GM12892 (cell line): ENCODE measurements around the gene CNOT6.
"Not testable (repeated sequence)": the region's sequence is repeated elsewhere in the genome, so short reads cannot be mapped to it uniquely, and the experiment has no call there.

Experiments used
- DNase-seq: peaks from one replicate; pipeline ENCODE4 v3.0.0; 2011; ENCODE audit not compliant: insufficient read length
- FAIRE-seq: peaks from 2 replicates; lab custom pipeline; 2011; peaks lifted over from hg19 to GRCh38; lab: Jason Lieb, UNC
- POLR2A ChIP-seq: IDR thresholded peaks from 2 replicates; pipeline ENCODE4 v1.6.1; 2011; ENCODE audit warnings: low read depth, low read length, control low read depth
- POLR2AphosphoS5 ChIP-seq: IDR thresholded peaks from 2 replicates; pipeline ENCODE4 v1.6.1; 2011; ENCODE audit warnings: low read depth, low read length, control low read depth
- TAF1 ChIP-seq: IDR thresholded peaks from 2 replicates; pipeline ENCODE4 v1.6.1; 2011; ENCODE audit warnings: low read depth, mild to moderate bottlenecking, control low read depth, low read length, borderline replicate concordance

CNOT6 gene

GRCh38 chr5:180466316-180466715 is 27.9 kb upstream of the CNOT6 start:
- TF ChIP-seq TAF1 (no peak), POLR2A (no peak), POLR2AphosphoS5 (no peak)
- FAIRE-seq (no peak), DNase-seq (no peak)

GRCh38 chr5:180467028-180467975 is 26.9 kb upstream of the CNOT6 start:
- TF ChIP-seq POLR2A (no peak), TAF1 (no peak), POLR2AphosphoS5 (no peak)
- no peak for DNase-seq
- no peak for FAIRE-seq

- TF ChIP-seq POLR2A (no peak), POLR2AphosphoS5 (no peak), TAF1 (no peak)
- FAIRE-seq = no peak
- DNase-seq = no peak
These were observed 26.0 kb upstream of the CNOT6 start for GRCh38 chr5:180467989-180468731.

DNA sequence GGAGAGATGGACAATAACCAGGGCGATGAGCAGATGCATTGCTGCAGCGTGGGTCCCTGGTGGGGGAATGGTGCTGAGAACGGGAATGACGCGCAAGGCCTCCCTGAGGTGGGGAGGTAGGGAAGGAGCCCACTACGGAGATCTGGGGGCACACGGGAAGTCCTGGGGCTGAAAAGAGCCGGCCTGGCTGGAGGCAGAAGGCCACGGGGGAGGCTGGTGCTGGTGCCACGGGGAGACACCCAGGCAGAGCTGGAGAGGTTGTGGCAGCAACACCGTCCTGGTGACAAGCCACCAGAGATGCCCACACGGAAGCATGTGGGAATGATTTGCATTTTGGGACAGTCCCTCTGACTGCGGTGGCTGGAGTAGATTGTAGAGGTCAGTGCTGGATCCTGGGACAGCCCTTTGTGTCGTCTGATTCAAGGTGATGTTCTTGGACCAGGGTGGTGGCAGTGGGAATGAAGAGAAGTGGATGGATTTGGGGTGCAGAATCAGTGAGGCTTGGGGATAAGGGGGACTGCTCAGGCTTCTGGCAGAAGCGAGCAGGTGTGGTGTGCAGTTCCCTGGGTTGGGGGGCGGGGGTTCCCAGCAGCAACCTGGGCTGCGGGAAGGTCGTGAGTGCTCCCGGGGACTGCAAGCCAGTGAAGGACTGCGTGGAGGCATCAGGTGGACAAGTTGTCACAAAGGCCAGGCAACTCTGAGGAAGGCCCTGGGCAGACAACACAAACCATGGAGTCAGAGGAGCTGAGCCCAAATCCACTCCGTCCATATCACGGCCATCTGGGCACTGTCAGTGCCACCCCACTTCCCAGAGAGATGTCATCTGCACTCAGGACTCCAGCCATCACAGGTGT is 25.2 kb upstream of the CNOT6 start:
- DNase-seq (no peak), FAIRE-seq (no peak)

DNA sequence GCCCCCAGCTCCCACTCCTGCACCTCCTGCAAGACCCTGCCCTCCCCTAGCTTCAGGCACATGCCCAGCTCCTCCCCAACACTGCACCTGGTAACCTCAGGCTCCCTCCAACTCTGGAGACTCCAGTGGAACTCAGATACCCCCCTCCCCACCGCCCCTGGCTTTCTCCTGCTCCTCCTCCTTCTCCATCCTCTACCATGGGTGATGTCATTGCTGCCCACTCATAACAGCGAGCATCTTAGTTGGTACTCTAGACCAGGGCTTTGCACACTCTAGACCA is 24.7 kb upstream of the CNOT6 start:
- TF ChIP-seq POLR2AphosphoS5 (no peak), POLR2A (no peak), TAF1 (no peak)
- FAIRE-seq (no peak), DNase-seq (no peak)

More for the DNA sequence above, 25.2 kb upstream of the CNOT6 start:
- TF ChIP-seq POLR2AphosphoS5 = no peak
- TF ChIP-seq POLR2A = no peak
- no peak for TF ChIP-seq TAF1

DNA sequence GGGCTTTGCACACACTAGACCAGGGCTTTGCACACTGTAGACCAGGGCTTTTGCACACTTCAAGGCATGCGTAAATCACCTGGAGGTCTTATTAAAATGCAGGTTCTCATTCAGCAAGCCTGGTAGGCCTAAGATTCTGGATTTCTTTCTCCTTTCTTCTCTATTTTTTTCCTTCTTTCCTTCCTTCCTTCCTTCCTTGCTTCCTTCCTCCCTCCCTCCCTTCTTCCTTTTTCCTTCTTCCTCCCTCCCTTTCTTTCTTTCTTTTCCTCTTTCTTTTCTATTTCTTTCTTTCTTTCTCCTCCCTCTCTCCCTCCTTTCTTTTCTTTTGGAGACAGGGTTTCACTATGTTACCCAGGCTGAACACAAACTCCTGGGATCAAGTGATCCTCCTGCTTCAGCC is 24.3 kb upstream of the CNOT6 start:
- FAIRE-seq = no peak

DNA sequence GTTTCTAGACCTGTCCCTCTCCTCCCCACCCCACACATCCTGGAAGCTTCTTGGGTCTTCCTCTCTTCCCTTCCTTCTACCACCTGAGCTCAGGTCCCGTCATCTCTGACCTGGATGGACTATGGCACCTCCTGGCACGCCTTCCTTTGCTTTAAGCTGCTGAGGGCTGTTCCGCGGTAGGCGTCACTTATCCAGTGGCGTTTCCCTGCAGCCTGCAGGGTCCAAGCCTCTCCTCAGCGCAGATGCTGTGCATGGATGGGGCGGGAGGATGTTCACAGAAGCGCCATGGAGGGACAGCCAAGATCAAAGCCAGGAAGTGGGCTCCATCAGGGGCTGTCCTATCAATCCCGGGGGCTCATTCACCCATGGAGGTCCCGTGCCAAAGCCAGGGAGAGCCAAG is 23.8 kb upstream of the CNOT6 start:
- DNase-seq (no peak), FAIRE-seq (no peak)
- TF ChIP-seq TAF1 = no peak
- no peak for TF ChIP-seq POLR2A
- no peak for TF ChIP-seq POLR2AphosphoS5

More for the DNA sequence above, 24.3 kb upstream of the CNOT6 start:
- no peak for DNase-seq
- TF ChIP-seq TAF1 = no peak
- no peak for TF ChIP-seq POLR2AphosphoS5
- no peak for TF ChIP-seq POLR2A

GRCh38 chr5:180470966-180471582 is 23.1 kb upstream of the CNOT6 start:
- TF ChIP-seq POLR2AphosphoS5 (no peak), POLR2A (no peak), TAF1 (no peak)
- FAIRE-seq (peak; percentile 85), DNase-seq (peak; percentile 63)

GRCh38 chr5:180471866-180472265 is 22.3 kb upstream of the CNOT6 start:
- no peak for FAIRE-seq
- TF ChIP-seq POLR2AphosphoS5 = no peak
- TF ChIP-seq TAF1 = no peak
- no peak for TF ChIP-seq POLR2A

DNA sequence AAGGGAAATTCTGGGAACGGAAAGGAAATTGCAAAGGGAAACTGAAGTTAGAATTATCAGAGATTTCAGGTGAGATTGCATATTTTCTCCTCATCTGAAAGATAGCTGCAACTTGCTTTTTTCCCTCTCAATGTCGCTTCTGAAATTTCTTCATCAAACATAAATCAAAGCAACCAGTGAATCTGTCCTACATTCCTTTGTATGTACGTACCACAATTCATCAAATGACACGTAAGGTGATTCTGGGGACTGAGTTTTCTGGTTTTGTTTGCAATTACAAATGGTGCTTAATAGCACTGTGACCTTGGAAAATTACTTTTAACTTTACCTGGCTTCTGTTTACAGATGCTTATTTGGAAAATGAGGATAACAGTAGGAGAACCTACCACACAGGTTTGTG is 21.9 kb upstream of the CNOT6 start:
- TF ChIP-seq POLR2A (no peak), TAF1 (no peak), POLR2AphosphoS5 (no peak)
- no peak for FAIRE-seq

More at GRCh38 chr5:180471866-180472265, 22.3 kb upstream of the CNOT6 start:
- no peak for DNase-seq

GRCh38 chr5:180473386-180473785 is 20.8 kb upstream of the CNOT6 start:
- not testable (repeated sequence) for DNase-seq, FAIRE-seq

More for the DNA sequence above, 21.9 kb upstream of the CNOT6 start:
- DNase-seq = no peak

GRCh38 chr5:180474569-180474968 is 19.6 kb upstream of the CNOT6 start:
- FAIRE-seq (no peak), DNase-seq (no peak)
- no peak for TF ChIP-seq POLR2AphosphoS5
- no peak for TF ChIP-seq POLR2A
- TF ChIP-seq TAF1 = no peak

- DNase-seq, FAIRE-seq: not testable (repeated sequence)
These were observed 18.1 kb upstream of the CNOT6 start for GRCh38 chr5:180475969-180476524.
